HepG2 (cell line): Measurements from ENCODE around the gene TEAD3. TPM values are rescaled to one million over a fixed set of nuclear protein-coding genes. Genes with fewer than 3 reads are reported as not detected.

Experiments
- AKAP8 ChIP-seq: sonication (generic); formaldehyde crosslinking; IDR thresholded peaks from 2 replicates; pipeline ENCODE4 v1.5.1; 2020; ENCODE audit warnings: mild to moderate bottlenecking, missing genetic modification reagents
- HIVEP1 ChIP-seq: sonication (generic); formaldehyde crosslinking; IDR thresholded peaks from 2 replicates; pipeline ENCODE4 v1.4.0; 2020; ENCODE audit warnings: mild to moderate bottlenecking, missing genetic modification reagents
- MAFF ChIP-seq: IDR thresholded peaks from 2 replicates; pipeline ENCODE4 v1.6.1; 2011; ENCODE audit warnings: low read depth, low read length, improper control_type of control experiment
- MED1 ChIP-seq: sonication (generic); formaldehyde crosslinking; IDR thresholded peaks from 2 replicates; pipeline ENCODE4 v1.4.0; 2020; ENCODE audit warnings: missing genetic modification reagents
- PHF21A ChIP-seq: sonication (generic); formaldehyde crosslinking; IDR thresholded peaks from 2 replicates; pipeline ENCODE4 v1.5.0; 2020; ENCODE audit warnings: mild to moderate bottlenecking, missing genetic modification reagents
- U2AF2 ChIP-seq: fragments of 200-400 bp; formaldehyde crosslinking; IDR thresholded peaks from 2 replicates; pipeline ENCODE4 v1.6.1; 2017; ENCODE audit warnings: low read depth, mild to moderate bottlenecking, low read length
- ZFP62 ChIP-seq: sonication (generic); formaldehyde crosslinking; IDR thresholded peaks from 2 replicates; pipeline ENCODE4 v1.4.0; 2020; ENCODE audit warnings: missing genetic modification reagents
- ZNF224 ChIP-seq: sonication (generic); formaldehyde crosslinking; IDR thresholded peaks from 2 replicates; pipeline ENCODE4 v1.5.0; 2020; ENCODE audit warnings: mild to moderate bottlenecking, missing genetic modification reagents
- ZNF337 ChIP-seq: sonication (generic); formaldehyde crosslinking; IDR thresholded peaks from 2 replicates; pipeline ENCODE4 v1.5.1; 2020; ENCODE audit warnings: missing genetic modification reagents, low read depth, mild to moderate bottlenecking, borderline replicate concordance
- ZNF34 ChIP-seq: sonication (generic); formaldehyde crosslinking; IDR thresholded peaks from 2 replicates; pipeline ENCODE4 v1.4.0; 2020; ENCODE audit warnings: mild to moderate bottlenecking, missing genetic modification reagents, borderline replicate concordance
- ZNF891 ChIP-seq: sonication (generic); formaldehyde crosslinking; IDR thresholded peaks from 2 replicates; pipeline ENCODE4 v1.5.0; 2020; ENCODE audit warnings: mild to moderate bottlenecking, missing genetic modification reagents
- polyA plus RNA-seq, 8 experiments: library from polyadenylated mRNA; depleted of rRNA in 3 of 8; stranded (reverse) in 7 of 8; unstranded in 1 of 8; fragments of >200 nt; fragmentation: Illumina TruSeq in 4 of 8; extraction: Trizol in 4 of 8; gene quantifications; 2 replicates each; pipeline versions ENCODE4 v1.2.1 to v1.2.3, GENCODE V29; 2011 to 2016; ENCODE audit warnings: low read depth in 4 of 8, missing spikeins in 1 of 8, mixed read lengths in 1 of 8; ENCODE audit not compliant: insufficient read depth in 1 of 8
- total RNA-seq, 5 experiments: library from RNA; depleted of rRNA; stranded (reverse); fragments of >200 nt; fragmentation: Illumina TruSeq; extraction: Trizol; gene quantifications; 2 replicates each; pipeline ENCODE4 v1.2.3, GENCODE V29; 2016; ENCODE audit warnings: low read depth in 1 of 5
- TF ChIP-seq, protein P1 (sequence below): sonication (generic); formaldehyde crosslinking; conservative IDR thresholded peaks from 2 replicates; pipeline ENCODE4 v1.4.0; 2020; ENCODE audit warnings: missing genetic modification reagents
- TF ChIP-seq, protein P2 (sequence below): sonication (generic); formaldehyde crosslinking; IDR thresholded peaks from 2 replicates; pipeline ENCODE4 v1.4.0; 2020; ENCODE audit warnings: mild to moderate bottlenecking, missing genetic modification reagents
- TF ChIP-seq, protein P3 (sequence below): sonication (generic); formaldehyde crosslinking; IDR thresholded peaks from 2 replicates; pipeline ENCODE4 v1.5.1; 2020; ENCODE audit warnings: missing genetic modification reagents, mild to moderate bottlenecking, borderline replicate concordance
- TF ChIP-seq, protein P4 (sequence below): sonication (generic); formaldehyde crosslinking; IDR thresholded peaks from 2 replicates; pipeline ENCODE4 v1.8.1; 2023; ENCODE audit warnings: mild to moderate bottlenecking, missing genetic modification reagents
- TF ChIP-seq, protein P5 (sequence below): sonication (generic); formaldehyde crosslinking; IDR thresholded peaks from 2 replicates; pipeline ENCODE4 v1.9.0; 2021; ENCODE audit warnings: mild to moderate bottlenecking, missing genetic modification reagents

The TEAD3 gene
- total and polyA plus RNA-seq, 2 of the 13 experiments (the other 11 are each of a cell fraction or from before 2014, with no cell fraction given), result 15.1 to 16.5 TPM

DNA sequence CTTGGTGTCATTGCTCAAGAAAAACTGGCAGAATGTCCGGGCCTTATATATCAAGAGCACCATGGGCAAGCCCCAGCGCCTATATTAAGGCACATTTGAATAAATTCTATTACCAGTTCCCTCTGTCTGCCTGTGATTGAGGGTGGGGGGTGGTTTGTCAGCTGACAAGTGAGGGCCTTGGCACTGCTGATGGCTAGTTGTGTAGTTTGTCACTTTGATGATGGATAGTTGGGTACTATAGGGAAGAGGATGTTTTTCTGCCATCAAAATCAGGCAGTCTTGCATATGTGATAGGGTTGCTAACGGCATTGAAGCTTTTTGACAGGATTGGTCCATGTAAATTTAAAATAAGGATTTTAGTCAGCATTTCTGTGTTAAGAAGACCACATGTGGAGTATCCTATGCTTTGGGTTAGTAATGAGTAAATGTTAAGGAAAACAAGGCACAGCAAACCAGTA is 26.2 kb downstream of the TEAD3 start (continued):
- TF ChIP-seq ZNF34 (no peak), ZNF891 (CRISPR knock-in tag) (no peak), ZNF224 (CRISPR knock-in tag) (no peak), MAFF (no peak), ZNF337 (CRISPR knock-in tag) (no peak), ZFP62 (CRISPR knock-in tag) (no peak), AKAP8 (CRISPR knock-in tag) (no peak), PHF21A (CRISPR knock-in tag) (0 out of 2 replicates have a peak, but pooled peaks have one; percentile 18), U2AF2 (no peak), HIVEP1 (CRISPR knock-in tag) (no peak), MED1 (CRISPR knock-in tag) (no peak)
- TF ChIP-seq, protein P1, sequence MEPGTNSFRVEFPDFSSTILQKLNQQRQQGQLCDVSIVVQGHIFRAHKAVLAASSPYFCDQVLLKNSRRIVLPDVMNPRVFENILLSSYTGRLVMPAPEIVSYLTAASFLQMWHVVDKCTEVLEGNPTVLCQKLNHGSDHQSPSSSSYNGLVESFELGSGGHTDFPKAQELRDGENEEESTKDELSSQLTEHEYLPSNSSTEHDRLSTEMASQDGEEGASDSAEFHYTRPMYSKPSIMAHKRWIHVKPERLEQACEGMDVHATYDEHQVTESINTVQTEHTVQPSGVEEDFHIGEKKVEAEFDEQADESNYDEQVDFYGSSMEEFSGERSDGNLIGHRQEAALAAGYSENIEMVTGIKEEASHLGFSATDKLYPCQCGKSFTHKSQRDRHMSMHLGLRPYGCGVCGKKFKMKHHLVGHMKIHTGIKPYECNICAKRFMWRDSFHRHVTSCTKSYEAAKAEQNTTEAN (CRISPR knock-in tag), result no peak
- TF ChIP-seq, protein P2, sequence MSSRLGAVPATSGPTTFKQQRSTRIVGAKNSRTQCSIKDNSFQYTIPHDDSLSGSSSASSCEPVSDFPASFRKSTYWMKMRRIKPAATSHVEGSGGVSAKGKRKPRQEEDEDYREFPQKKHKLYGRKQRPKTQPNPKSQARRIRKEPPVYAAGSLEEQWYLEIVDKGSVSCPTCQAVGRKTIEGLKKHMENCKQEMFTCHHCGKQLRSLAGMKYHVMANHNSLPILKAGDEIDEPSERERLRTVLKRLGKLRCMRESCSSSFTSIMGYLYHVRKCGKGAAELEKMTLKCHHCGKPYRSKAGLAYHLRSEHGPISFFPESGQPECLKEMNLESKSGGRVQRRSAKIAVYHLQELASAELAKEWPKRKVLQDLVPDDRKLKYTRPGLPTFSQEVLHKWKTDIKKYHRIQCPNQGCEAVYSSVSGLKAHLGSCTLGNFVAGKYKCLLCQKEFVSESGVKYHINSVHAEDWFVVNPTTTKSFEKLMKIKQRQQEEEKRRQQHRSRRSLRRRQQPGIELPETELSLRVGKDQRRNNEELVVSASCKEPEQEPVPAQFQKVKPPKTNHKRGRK (CRISPR knock-in tag), result no peak
- TF ChIP-seq, protein P3, sequence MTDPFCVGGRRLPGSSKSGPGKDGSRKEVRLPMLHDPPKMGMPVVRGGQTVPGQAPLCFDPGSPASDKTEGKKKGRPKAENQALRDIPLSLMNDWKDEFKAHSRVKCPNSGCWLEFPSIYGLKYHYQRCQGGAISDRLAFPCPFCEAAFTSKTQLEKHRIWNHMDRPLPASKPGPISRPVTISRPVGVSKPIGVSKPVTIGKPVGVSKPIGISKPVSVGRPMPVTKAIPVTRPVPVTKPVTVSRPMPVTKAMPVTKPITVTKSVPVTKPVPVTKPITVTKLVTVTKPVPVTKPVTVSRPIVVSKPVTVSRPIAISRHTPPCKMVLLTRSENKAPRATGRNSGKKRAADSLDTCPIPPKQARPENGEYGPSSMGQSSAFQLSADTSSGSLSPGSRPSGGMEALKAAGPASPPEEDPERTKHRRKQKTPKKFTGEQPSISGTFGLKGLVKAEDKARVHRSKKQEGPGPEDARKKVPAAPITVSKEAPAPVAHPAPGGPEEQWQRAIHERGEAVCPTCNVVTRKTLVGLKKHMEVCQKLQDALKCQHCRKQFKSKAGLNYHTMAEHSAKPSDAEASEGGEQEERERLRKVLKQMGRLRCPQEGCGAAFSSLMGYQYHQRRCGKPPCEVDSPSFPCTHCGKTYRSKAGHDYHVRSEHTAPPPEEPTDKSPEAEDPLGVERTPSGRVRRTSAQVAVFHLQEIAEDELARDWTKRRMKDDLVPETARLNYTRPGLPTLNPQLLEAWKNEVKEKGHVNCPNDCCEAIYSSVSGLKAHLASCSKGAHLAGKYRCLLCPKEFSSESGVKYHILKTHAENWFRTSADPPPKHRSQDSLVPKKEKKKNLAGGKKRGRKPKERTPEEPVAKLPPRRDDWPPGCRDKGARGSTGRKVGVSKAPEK, result no peak
- TF ChIP-seq, protein P4, sequence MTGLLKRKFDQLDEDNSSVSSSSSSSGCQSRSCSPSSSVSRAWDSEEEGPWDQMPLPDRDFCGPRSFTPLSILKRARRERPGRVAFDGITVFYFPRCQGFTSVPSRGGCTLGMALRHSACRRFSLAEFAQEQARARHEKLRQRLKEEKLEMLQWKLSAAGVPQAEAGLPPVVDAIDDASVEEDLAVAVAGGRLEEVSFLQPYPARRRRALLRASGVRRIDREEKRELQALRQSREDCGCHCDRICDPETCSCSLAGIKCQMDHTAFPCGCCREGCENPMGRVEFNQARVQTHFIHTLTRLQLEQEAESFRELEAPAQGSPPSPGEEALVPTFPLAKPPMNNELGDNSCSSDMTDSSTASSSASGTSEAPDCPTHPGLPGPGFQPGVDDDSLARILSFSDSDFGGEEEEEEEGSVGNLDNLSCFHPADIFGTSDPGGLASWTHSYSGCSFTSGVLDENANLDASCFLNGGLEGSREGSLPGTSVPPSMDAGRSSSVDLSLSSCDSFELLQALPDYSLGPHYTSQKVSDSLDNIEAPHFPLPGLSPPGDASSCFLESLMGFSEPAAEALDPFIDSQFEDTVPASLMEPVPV (CRISPR knock-in tag), result no peak
- TF ChIP-seq, protein P5, sequence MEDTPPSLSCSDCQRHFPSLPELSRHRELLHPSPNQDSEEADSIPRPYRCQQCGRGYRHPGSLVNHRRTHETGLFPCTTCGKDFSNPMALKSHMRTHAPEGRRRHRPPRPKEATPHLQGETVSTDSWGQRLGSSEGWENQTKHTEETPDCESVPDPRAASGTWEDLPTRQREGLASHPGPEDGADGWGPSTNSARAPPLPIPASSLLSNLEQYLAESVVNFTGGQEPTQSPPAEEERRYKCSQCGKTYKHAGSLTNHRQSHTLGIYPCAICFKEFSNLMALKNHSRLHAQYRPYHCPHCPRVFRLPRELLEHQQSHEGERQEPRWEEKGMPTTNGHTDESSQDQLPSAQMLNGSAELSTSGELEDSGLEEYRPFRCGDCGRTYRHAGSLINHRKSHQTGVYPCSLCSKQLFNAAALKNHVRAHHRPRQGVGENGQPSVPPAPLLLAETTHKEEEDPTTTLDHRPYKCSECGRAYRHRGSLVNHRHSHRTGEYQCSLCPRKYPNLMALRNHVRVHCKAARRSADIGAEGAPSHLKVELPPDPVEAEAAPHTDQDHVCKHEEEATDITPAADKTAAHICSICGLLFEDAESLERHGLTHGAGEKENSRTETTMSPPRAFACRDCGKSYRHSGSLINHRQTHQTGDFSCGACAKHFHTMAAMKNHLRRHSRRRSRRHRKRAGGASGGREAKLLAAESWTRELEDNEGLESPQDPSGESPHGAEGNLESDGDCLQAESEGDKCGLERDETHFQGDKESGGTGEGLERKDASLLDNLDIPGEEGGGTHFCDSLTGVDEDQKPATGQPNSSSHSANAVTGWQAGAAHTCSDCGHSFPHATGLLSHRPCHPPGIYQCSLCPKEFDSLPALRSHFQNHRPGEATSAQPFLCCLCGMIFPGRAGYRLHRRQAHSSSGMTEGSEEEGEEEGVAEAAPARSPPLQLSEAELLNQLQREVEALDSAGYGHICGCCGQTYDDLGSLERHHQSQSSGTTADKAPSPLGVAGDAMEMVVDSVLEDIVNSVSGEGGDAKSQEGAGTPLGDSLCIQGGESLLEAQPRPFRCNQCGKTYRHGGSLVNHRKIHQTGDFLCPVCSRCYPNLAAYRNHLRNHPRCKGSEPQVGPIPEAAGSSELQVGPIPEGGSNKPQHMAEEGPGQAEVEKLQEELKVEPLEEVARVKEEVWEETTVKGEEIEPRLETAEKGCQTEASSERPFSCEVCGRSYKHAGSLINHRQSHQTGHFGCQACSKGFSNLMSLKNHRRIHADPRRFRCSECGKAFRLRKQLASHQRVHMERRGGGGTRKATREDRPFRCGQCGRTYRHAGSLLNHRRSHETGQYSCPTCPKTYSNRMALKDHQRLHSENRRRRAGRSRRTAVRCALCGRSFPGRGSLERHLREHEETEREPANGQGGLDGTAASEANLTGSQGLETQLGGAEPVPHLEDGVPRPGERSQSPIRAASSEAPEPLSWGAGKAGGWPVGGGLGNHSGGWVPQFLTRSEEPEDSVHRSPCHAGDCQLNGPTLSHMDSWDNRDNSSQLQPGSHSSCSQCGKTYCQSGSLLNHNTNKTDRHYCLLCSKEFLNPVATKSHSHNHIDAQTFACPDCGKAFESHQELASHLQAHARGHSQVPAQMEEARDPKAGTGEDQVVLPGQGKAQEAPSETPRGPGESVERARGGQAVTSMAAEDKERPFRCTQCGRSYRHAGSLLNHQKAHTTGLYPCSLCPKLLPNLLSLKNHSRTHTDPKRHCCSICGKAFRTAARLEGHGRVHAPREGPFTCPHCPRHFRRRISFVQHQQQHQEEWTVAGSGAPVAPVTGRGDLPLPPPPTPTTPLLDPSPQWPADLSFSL (CRISPR knock-in tag), result no peak
